Medulla oblongata (tissue), 1 donor: Measurements from ENCODE around the gene STOX2.
"Not testable (repeated sequence)": the region's sequence is repeated elsewhere in the genome, so short reads cannot be mapped to it uniquely, and the experiment has no call there.

Experiments used
- DNase-seq: peaks from one replicate; pipeline ENCODE4 v3.0.0-alpha.2; 2015; ENCODE audit errors: extremely low spot score

Gene STOX2

DNA sequence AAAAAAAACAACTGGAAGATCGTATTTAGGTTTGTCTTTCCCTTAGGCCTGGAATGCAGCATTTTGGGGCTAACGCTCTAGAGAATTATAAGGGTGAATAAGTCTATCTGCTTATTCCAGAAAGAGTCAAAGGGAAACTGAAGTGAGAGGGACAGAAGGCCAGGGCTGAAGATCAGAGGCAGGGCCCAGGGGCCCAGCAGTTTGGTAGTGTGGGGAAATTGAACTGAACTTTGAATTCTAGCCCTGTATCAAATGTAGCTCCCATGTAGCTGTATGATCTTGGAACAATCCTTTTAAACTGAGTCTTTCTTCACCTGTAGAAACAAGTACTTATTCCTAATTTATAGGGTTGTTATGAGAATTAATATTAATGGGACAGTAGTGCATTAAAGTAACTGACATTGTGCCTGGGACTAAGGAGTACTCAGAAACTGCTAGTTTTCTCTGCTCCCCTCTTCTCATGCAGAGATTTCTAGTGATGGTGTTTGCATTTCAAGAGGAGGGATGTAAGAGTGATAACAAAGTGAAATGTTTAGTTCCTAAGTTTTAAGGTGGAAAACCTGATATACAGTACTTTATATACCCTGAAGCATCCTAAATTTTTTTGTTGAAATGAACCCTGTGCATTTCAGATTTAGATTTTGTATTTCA lies 30.4 kb downstream of the STOX2 start:
- DNase-seq, result no peak

DNA sequence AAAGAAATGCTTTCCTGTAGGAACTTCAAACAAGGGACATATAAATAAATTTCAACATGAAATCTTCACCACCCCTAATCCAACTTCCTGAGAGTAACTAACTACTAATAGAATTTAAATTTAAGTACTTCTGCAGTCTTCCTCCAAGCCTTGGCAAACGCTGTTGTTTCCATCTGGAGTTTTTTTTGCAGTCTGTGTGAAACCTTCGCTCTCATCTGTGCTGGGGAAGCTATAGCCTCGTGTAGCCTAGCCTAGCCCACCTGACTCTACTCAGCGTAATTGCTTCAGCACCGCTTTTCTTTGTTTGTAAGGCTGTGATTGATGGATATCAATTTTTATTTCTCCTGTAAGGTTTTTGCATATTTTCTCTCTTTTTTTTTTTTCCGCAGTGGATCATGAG lies 30.9 kb downstream of the STOX2 start:
- DNase-seq, result no peak

DNA sequence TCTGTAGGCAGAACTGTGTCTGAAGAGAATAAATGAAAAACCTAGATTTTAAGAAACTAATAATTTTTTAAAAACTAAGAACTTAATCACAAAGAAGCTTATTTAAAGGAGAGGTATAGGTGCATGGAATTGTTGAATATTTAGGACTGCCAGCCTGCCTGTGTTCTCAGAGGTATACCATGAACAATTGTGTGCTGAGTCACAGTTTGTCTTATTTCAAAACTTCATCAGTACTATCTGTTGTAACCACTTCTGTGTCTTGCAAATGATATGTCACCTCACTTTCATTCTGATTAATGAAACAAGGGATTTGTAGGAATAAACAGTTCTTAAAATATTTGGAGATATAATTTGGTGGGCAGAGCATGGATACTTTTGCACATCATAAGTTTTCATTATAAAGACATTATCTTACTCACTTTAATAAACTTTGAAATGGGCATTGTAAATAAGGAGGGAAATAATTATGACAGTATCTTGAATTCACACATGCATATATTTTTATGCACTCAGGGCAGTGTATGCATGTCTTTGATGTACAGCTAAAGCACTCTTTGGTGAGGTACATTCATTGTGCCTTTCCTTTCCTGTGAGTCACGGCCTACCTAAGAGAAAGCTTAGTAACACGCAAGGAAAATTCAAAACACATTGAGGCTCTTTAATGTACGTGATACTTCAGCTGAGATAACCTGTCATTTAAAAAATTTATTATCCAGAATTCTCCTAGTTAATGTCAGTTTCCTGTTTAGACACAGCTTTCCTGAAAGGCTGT lies 31.7 kb downstream of the STOX2 start:
- DNase-seq, result no peak

DNA sequence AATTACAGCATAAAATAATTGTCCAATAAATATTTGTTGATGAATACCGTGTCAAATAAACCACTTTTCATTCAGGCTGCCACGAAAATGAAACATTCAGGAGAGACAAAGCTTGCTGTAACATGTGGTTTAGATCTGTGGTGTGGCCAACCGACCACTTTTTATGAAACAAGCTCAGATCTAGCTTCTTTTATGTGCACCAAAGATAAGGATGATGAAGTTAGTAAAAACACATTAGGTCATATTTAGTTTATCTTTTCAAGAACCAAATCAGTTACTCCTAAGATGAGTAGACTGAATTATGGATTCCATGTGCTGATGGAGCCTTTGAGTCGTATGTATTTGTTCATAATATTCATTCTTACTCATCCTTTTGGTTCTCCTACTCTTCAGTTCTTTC lies 35.8 kb downstream of the STOX2 start:
- DNase-seq, result no peak

DNA sequence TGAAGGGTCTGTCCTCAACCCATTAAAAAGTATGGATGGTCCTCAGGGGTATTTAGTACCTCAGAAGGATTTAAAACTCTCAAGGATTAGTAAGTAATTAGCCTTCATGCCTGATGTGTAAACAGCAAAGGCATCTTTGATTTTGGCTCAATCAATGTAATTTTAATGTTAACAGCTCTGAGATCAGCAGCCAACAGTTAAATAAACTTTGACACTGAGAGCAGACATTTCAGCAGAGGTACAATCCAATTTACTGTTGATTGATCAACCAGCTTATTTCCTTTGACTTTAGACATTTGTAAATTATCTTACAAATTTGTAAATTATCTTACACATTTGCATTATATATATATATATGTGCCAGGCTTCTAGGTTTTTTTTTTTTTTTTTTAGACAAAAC lies 36.9 kb downstream of the STOX2 start:
- no peak for DNase-seq

DNA sequence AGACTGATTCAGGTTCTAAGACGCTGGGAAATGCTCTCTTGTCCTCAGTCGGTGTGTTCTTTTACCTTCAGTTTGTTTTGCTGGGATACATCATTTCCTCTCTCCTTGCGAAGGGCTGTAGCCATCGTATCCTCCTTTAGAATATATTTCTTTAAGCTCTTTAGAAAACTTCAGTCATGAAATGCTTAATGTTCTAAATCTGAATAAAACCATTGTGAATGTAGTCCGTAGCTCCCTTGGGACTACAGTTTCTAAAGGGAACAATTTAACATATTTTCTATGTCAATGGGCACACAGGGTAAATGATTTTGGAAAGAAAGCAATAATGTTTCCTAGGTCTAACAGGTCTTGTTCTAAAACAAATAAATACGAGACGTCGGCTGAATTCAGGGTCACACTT lies 40.6 kb downstream of the STOX2 start:
- DNase-seq, result no peak

DNA sequence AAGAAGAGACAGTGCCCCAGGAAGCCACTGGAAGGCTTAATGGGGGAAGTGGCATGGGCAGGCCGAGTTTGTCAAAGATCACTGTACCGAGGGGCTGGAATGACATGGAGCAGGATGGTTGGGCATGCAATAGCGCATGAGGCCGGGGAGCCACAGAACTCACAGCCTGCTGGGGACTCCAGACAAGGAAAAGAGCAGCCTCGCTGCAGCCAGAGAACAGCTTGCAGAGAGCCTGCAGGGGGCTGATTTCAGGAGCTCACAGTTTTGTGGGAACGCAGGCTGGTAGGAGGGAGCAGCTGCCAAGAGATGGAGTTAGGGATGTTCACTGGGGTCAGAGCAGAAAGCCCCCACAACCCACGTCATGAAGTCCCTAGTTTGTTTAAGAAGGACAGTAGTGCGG lies 45.4 kb downstream of the STOX2 start:
- no peak for DNase-seq

DNA sequence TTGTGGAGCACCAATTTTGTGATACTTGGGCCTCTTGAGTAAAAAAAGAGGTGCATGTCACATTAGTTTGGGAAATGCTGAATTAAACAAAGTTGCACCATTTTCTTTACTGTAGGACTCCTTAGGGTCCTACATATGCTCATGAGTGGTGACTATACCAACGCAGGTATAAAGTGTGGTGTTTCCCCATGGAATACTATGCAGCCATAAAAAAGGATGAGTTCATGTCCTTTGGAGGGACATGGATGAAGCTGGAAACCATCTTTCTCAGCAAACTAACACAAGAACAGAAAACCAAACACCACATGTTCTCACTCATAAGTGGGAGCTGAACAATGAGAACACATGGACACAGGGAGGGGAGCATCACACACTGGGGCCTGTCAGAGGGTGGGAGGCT lies 47.5 kb downstream of the STOX2 start:
- DNase-seq, result not testable (repeated sequence)

DNA sequence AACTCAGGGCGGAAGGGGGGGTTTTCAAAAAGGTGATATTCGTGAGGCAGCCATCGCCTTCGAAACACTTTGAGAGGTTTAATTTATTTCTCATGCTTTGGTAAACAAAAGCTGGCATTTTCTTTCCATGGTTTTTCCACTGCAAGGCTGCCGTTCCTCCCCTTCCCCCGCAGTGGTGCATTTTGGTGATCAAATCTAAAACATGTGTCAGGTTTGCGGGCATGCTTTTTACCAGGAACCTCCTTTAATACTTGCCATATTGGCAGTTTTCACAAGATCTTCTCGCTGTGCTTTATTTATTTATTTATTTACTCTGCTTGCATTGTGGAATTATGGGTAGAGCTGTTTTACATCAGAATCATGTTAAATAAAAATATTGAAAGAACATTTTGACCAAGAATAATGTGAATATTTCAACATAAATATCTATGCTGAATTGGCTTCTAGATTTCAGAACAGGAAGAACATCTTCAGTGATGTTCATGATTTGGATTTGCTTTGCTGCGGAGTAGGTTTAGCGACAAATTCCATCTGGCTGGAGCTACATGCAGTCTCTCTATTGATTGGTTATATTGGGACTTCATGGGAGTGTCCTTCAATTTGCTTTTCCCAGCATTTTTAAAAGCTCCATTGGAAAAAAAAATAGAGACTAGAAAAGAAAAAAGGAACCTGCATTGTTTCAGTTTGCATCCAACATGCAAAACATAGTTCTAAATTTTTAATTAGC lies 54.4 kb downstream of the STOX2 start:
- DNase-seq, result peak; percentile 31

DNA sequence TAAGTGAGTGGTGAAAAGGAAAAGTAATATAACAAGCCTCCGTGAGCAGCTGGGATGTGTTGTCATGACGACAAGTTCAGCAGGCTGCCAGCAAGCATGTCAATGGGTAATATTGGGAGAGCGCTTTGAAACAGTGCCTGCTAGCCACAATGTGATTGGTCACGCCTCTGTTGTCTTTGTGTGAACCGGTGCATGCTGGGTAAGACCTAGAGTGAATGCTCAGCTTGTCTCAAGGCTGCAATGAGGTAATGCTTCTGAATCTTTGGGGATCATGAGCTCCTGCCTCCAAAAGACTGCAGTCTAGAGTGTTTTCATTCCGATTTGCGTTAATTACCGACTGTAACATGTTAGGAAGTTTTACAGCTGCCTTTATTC lies 54.9 kb downstream of the STOX2 start:
- DNase-seq, result peak; percentile 98

DNA sequence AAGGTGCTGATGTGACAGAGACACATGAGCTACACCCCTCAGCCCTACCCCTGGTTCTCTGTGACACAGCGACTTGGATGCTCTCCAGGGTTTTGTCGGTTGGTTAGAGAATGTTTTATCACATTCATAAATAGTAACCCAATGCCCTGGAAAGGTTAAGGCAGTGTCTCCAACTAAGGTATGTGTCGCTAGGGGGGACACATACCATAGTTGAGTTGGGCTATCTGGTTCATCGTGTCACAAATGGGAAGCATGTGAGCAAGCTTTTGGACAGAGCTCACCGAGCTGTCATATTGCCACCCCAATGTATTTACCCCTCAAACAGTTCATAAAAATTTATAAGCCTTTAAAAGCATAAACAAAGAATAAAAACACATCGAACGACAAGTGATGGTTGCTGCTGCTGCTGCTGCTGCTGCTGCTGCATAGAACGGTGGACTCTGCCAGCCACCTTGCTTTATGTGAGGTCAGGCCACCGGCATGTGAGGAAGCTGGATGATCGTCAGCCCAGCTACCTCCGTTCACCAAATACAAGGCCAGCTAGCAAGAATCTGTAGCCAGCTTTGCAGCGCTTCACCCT lies 55.9 kb downstream of the STOX2 start:
- peak; percentile 63 for DNase-seq

DNA sequence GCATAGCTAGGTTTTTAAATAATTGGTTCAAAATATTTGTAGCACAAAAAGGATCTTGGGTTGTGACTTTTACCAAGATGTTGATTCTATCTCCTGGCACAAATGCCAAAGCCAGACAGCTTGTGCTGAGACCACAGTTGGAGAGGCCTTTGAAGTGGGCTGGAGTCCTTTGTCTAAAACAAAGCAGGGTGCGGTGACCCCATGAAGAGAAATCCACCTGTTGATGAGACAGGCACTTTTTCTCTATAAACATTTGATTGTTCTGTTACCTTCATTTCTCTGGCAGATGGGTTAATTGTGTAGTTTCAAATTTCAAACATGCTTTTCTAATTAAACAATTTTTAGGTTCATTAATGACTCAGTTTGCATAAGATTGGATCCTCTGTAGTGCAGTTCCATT lies 56.7 kb downstream of the STOX2 start:
- DNase-seq, result no peak

DNA sequence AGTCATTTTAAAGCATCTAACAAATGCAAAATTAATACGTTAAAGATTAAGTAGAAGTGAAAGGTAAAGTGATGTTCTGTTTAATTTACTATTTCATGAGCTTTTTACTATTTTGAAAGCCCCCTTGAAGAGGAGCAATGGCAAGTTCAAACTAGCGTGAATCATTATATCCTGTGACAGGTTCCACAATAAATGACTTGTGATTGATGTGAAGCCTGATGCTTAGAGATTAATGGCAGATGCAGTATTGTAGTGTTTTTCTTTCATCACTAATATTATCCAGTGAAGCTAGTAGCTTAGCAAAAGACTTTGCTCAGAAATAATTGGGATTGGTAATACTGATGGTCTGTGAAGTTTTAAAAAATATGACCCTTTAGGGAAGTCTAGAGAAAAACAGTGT lies 57.3 kb downstream of the STOX2 start:
- no peak for DNase-seq

DNA sequence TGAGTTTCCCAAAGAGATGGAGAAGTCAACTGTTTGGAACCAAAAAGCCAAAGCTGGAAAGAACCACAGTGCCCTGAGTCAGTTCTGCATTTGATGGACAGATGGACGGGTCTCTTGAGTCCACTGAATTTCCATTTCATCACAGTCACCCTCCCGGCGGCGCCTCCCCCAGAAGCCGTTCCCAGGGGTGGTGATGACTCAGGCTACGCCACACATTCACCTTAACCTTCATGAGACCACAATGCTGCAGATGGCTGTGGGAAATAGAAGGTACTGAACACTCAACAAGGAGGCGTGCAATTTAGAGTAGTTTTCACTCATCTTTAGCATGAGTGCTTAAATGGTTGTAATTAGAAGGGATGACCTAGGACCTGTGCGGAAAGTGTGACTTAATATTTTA lies 61.3 kb downstream of the STOX2 start:
- no peak for DNase-seq

DNA sequence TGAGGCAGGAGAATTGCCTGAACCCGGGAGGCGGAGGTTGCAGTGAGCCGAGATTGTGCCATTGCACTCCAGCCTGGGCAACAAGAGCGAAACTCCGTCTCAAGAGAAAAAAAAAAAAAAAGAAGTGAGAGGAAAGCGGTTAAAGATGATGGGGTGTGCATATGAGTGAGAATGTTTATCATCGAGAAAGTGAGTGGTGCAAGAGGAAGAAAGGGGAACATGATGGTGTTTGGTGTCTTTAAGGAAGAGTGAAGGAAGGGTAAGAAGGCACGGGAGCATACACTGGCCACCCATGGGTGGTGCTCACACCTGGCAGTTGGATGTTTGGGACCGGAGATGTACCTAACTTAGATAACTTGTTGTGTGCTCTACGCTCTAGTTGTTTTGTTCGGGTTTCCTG lies 62.2 kb downstream of the STOX2 start:
- DNase-seq, result no peak

DNA sequence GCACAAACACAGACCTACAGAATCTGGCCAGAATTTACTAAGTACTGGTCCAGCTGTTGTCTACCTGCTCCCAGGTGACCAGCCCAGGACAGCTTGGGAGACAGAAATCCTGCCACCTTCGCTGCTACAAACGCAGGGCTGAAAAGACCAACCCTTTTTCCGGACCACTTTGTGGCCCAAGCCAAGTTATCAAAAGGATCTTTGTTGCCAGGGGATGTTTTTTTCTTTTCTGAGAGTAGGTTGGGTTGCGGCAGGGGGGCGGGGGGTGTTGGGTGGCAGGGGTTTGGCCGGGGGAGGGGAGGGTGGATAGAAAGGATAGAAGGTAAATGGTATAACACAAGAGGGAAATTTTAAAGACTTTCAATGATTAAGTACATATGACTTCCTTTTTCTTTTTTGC lies 63.4 kb downstream of the STOX2 start:
- no peak for DNase-seq

DNA sequence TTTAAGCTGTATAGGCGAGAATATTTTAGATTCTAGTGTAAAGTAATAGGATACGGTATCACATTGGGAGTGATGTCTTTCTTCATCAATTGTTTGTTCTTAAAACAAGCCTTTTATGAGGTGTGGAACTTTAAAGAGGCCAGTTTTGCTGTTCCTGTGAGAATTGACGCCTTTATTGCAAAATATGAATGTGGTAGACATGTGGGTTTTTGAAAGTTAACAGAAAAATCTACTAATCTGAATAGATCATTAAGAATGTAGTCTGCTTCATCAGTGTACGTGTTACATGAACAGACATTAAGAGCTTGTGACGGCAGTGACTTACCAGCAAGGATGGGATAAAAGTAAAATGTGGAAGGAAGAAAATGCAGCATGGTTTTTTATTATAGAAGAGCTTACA lies 63.8 kb downstream of the STOX2 start:
- no peak for DNase-seq

DNA sequence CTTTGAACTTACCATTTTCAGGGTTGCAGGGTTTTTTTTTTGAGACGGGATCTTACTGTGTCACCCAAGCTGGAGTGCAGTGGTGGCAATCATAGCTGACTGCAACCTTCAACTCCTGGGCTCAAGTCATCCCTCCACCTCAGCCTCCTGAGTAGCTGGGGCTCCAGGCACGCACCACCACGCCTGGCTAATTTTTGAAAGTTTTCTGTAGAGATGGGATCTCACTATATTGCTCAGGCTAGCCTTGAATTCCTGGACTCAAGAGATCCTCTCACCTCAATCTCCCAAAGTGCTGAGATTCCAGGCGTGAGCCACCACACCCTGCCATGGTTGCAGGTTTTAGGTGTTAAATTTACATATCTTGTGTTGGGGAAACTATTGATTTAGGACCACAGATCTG lies 64.5 kb downstream of the STOX2 start:
- no peak for DNase-seq

DNA sequence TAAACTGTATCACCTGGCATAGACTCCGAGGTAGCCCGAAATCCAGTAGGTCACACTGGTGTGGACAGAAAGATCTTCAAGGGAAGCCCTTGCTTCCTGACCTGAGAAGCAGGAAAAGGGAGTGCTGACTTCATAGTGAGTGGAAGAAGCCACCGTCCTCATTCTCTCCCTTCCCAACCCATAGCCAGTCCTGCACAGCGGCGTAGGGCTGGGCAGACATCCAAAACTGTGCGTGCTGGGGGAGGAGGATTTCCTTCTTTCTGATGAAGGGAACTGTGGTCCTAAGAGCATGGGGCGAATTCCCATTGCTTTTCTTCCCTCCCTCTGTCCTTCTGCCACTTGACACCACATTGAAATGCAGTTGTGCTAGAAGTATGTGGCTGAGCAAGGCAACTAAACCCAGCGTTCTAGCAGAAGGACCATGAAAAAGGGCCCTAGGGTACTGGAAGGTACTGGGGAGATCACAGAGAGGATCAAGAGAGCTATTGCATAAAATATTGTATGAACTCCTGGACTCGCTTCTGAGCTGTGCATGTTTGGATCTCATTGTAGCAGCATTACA lies 66.9 kb downstream of the STOX2 start:
- DNase-seq, result no peak

DNA sequence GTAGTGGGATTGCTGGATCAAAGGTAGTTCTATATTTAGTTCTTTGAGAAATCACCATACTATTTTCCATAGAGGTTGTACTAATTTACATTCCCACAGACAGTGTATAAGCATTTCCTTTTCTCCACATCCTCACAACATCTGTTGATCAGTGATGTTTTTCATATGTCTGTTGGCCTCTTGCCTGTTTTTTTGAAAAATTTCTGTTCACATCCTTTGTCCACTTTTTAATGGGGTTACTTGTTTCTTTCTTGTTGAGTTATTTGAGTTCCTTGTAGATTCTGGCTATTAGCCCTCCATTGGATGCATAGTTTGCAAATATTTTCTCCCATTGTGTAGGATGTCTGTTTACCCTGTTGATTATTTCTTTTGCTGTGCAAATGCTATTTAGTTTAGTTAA lies 72.6 kb downstream of the STOX2 start:
- DNase-seq, result no peak

DNA sequence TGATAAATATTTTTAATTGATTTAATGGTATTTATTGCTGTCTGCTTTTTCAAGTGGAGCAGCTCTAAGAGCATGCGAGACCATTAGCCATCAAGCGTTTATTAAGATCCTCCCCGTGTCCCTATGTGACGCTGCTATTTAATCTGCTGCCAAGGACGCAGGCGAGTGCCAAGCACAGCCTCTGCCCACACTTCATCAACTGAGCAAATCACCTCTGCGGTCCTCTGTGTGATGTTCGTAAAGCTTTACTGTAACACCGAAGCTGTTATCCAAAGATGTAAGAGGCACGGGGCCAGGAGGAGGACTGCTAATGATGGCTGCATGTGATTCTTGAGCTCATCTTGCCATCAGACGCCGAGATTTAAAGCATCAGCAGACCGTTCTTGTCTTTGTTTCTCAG lies 79.5 kb downstream of the STOX2 start:
- peak; percentile 52 for DNase-seq

DNA sequence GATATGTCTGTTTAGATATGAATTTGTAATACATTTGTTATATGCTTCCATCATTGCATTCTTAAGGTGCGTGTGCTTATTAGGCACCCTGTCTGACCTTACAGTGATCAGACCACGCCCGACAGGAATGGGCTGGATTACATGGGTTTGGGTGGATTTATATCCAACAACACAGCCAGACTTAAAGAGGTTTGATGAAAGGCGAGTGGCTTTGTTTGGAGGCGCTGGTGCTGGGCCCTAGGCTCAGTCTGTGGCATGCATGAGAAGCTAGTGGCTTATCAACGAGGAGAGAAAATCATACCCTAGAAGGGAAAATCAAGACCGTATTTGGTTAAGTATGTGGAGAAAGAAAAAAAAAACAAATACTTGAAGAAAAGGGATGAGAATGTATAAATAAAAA lies 80.7 kb downstream of the STOX2 start:
- no peak for DNase-seq
